HepG2 (cell line): ENCODE data around the gene FMO1. TPM values are rescaled to one million over a fixed set of nuclear protein-coding genes. Genes with fewer than 3 reads are reported as not detected.

ENCODE experiments used
- ATAC-seq: fragments of 200-7000 bp; cut with Tn5 transposase; 3 replicates; pipeline ENCODE4 v1.9.1; 2020; ENCODE audit warnings: mild to moderate bottlenecking, moderate library complexity
- BruUV-seq: library from RNA; stranded (reverse); fragments of 400-500 nt; replicated peaks from 2 replicates; lab custom pipeline; 2021; lab: Mats Ljungman, UMichigan
- CTCF ChIA-PET: fragments of 300-600 bp; formaldehyde crosslinking; extraction: SDS; loops from one replicate; lab custom pipeline; 2021; ENCODE audit warnings: low total read pairs, inconsistent platforms, low intra/inter-chr PET ratio; lab: Yijun Ruan, JAX
- POLR2A ChIA-PET: fragments of 350-600 bp; sonication (Branson Sonifier 250); formaldehyde crosslinking; loops from one replicate; lab custom pipeline; 2020; ENCODE audit warnings: antibody characterized with exemption, inconsistent platforms; lab: Yijun Ruan, JAX
- DNase-seq: peaks from one replicate; pipeline ENCODE4 v3.0.0-alpha.2; 2015; ENCODE audit warnings: low spot score
- FAIRE-seq: peaks from 3 replicates; lab custom pipeline; 2011; peaks lifted over from hg19 to GRCh38; lab: Jason Lieb, UNC
- H2AFZ ChIP-seq: one replicate; pipeline ENCODE4 v1.6.1; 2011; ENCODE audit warnings: low read length, inconsistent platforms
- H3K27ac ChIP-seq: fragments of 300-600 bp; 3 replicates; pipeline ENCODE4 v1.8.0; 2011; ENCODE audit warnings: mixed run types, mild to moderate bottlenecking, mixed read lengths, low read length, inconsistent platforms; ENCODE audit not compliant: insufficient read depth; ENCODE audit errors: extremely low read length
- H3K27me3 ChIP-seq, 2 experiments: fragments of 200-600 bp in 1 of 2; 2 replicates in 1 of 2; 3 replicates in 1 of 2; pipeline versions ENCODE4 v1.6.0 to v1.8.0; 2011; ENCODE audit warnings: low read length in 2 of 2, mild to moderate bottlenecking in 2 of 2, moderate library complexity in 2 of 2, inconsistent platforms in 1 of 2; ENCODE audit not compliant: insufficient read depth in 2 of 2, control insufficient read depth in 1 of 2
- H3K36me3 ChIP-seq, 2 experiments: fragments of 200-600 bp in 1 of 2; replicated peaks in 1 of 2; 2 replicates in 1 of 2; 3 replicates in 1 of 2; pipeline versions ENCODE4 v1.5.1 to v1.8.0; 2011; ENCODE audit warnings: low read length in 2 of 2, inconsistent platforms in 1 of 2; ENCODE audit not compliant: insufficient read depth in 2 of 2, control insufficient read depth in 1 of 2
- H3K4me1 ChIP-seq: 2 replicates; pipeline ENCODE4 v1.5.1; 2012; ENCODE audit warnings: low read length, inconsistent platforms; ENCODE audit not compliant: insufficient read depth
- H3K4me2 ChIP-seq: 2 replicates; pipeline ENCODE4 v1.6.0; 2011; ENCODE audit warnings: low read depth, low read length, inconsistent platforms
- H3K4me3 ChIP-seq, 3 experiments: fragments of 200-600 bp in 1 of 3; sonication (generic), shearing (Covaris generic) in 1 of 3; replicated peaks in 1 of 3; 2 replicates each; pipeline ENCODE4 v1.5.1; 2011 to 2016; ENCODE audit warnings: low read length in 3 of 3, inconsistent platforms in 2 of 3, low read depth in 2 of 3, mild to moderate bottlenecking in 2 of 3, control low read depth in 1 of 3, mixed read lengths in 1 of 3; ENCODE audit not compliant: insufficient read depth in 1 of 3
- H3K79me2 ChIP-seq: one replicate; pipeline ENCODE4 v1.6.1; 2011; ENCODE audit warnings: low read length, inconsistent platforms; ENCODE audit not compliant: insufficient read depth
- H3K9ac ChIP-seq: 2 replicates; pipeline ENCODE4 v1.6.0; 2011; ENCODE audit warnings: mild to moderate bottlenecking, low read depth, low read length, inconsistent platforms; ENCODE audit not compliant: insufficient read depth
- H3K9me3 ChIP-seq: 2 replicates; pipeline ENCODE4 v1.5.1; 2012; ENCODE audit warnings: mild to moderate bottlenecking, low read length
- H4K20me1 ChIP-seq: 2 replicates; pipeline ENCODE4 v1.6.0; 2011; ENCODE audit warnings: inconsistent platforms, mild to moderate bottlenecking, low read length, moderate library complexity; ENCODE audit not compliant: insufficient read depth
- MAX ChIP-seq: IDR thresholded peaks from 2 replicates; pipeline ENCODE4 v1.6.1; 2012; ENCODE audit warnings: inconsistent platforms
- SIN3B ChIP-seq: fragments of 150-350 bp; IDR thresholded peaks from 2 replicates; pipeline ENCODE4 v1.6.1; 2014; ENCODE audit warnings: low read length
- ZNF317 ChIP-seq: sonication (generic); formaldehyde crosslinking; IDR thresholded peaks from 2 replicates; pipeline ENCODE4 v1.5.0; 2020; ENCODE audit warnings: mild to moderate bottlenecking, missing genetic modification reagents
- ZNF318 ChIP-seq: sonication (generic); formaldehyde crosslinking; IDR thresholded peaks from 2 replicates; pipeline ENCODE4 v1.4.0; 2020; ENCODE audit warnings: mild to moderate bottlenecking, missing genetic modification reagents
- ZNF557 ChIP-seq: sonication (generic); formaldehyde crosslinking; IDR thresholded peaks from 2 replicates; pipeline ENCODE4 v1.4.0; 2020; ENCODE audit warnings: missing genetic modification reagents
- WGBS: methylation state at CpG from one replicate; pipeline ENCODE4 v1.1.6; 2017; ENCODE audit warnings: low lambda C conversion rate; 5-methylcytosine and 5-hydroxymethylcytosine counted together
- in situ Hi-C: cut with HindIII; loops from 2 replicates; pipeline ENCODE4 v1.10.0; 2017; ENCODE audit warnings: low pct_unique_long_range_greater_than_20kb; ENCODE audit not compliant: extremely low pct_ligation_motif_present
- intact Hi-C: fragments of 100-400 bp; cut with micrococcal nuclease; formaldehyde crosslinking; loops from one replicate; pipeline ENCODE4 v1.10.0; 2022; ENCODE audit not compliant: unreplicated experiment
- polyA plus RNA-seq, 8 experiments: library from polyadenylated mRNA; depleted of rRNA in 3 of 8; stranded (reverse) in 7 of 8; unstranded in 1 of 8; fragments of >200 nt; fragmentation: Illumina TruSeq in 4 of 8; extraction: Trizol in 4 of 8; gene quantifications; 2 replicates each; pipeline versions ENCODE4 v1.2.1 to v1.2.3, GENCODE V29; 2011 to 2016; ENCODE audit warnings: low read depth in 4 of 8, missing spikeins in 1 of 8, mixed read lengths in 1 of 8; ENCODE audit not compliant: insufficient read depth in 1 of 8
- total RNA-seq, 5 experiments: library from RNA; depleted of rRNA; stranded (reverse); fragments of >200 nt; fragmentation: Illumina TruSeq; extraction: Trizol; gene quantifications; 2 replicates each; pipeline ENCODE4 v1.2.3, GENCODE V29; 2016; ENCODE audit warnings: low read depth in 1 of 5
- TF ChIP-seq, protein P1 (sequence below): sonication (generic); formaldehyde crosslinking; IDR thresholded peaks from 2 replicates; pipeline ENCODE4 v1.4.0; 2020; ENCODE audit warnings: missing genetic modification reagents

The FMO1 gene
- total and polyA plus RNA-seq, 2 of the 13 experiments (the other 11 are each of a cell fraction or from before 2014, with no cell fraction given): not detected

DNA sequence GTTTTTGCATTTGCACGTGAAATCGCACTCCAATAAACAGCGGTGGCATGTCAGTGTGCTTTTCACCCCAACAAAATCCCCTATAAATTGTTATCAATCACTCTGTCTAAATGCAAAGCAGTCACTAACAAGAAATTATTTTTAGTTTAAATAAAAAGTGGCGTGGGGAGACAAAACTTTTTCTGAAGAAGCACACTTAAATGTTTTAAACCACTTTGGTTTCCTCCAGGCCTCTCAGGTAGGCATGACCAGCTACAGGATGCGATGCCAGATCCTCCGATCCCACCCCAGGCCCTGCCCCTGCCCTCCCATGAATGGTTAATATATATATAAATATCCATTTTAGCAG lies 3.6 kb downstream of the FMO1 start:
- Histone ChIP-seq H3K4me1 (no peaks in the 10 kb centered on the region), H3K27ac (no peak overlapping the region), H3K36me3 (no peaks in the 10 kb centered on the region), H3K4me2 (peak overlapping the region; percentile 78), H3K4me3 (0 out of 6 replicates have a peak overlapping the region, but pooled peaks of 1 of the 3 experiments have one; percentile 64), H3K9ac (no peak overlapping the region), H4K20me1 (no peaks in the 10 kb centered on the region), H3K27me3 (peaks cover 0 to 17% of the 10 kb centered on the region in 2 experiments; a peak in 2 of 5 replicates), H2AFZ (peak overlapping the region; percentile 39), H3K9me3 (no peaks in the 10 kb centered on the region), H3K79me2 (no peaks in the 10 kb centered on the region)
- ChIA-PET CTCF (no interaction called here), POLR2A (no interaction called here)
- no TSS peak for BruUV-seq
- FAIRE-seq: no peak
- 9% methylated on average over 6 of the region's 6 CpGs for WGBS
- intact Hi-C loops (no loop called here), in situ Hi-C loops (no loop called here)
- ATAC-seq: no peak
- TF ChIP-seq MAX (no peak), SIN3B (no peak), ZNF318 (CRISPR knock-in tag) (no peak), ZNF557 (no peak), ZNF317 (CRISPR knock-in tag) (no peak)
- TF ChIP-seq, protein P1, sequence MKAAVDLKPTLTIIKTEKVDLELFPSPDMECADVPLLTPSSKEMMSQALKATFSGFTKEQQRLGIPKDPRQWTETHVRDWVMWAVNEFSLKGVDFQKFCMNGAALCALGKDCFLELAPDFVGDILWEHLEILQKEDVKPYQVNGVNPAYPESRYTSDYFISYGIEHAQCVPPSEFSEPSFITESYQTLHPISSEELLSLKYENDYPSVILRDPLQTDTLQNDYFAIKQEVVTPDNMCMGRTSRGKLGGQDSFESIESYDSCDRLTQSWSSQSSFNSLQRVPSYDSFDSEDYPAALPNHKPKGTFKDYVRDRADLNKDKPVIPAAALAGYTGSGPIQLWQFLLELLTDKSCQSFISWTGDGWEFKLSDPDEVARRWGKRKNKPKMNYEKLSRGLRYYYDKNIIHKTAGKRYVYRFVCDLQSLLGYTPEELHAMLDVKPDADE: no peak
- DNase-seq: no peak
